Measurements from ENCODE around the gene CAPN5.

CAPN5 gene

DNA sequence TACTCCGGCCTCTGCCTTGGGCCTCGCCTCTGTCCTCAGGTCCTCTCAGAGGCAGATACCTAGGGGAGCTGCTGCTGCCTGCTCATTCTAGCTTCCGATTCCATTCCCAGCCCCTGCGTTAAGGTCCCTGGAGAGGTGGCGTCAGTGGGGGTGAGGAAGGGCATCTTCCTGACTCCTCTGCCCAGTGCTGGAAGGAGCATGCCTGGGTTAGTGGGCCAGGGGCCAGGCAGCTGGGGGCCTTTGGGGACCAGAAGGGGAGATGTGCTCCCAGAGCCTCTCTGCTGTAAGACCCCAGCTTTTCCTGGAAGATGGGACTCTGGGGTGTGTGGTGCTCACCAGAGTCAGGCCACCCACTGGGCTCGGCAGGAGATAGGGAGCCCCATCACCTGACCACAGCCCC lies 57.7 kb downstream of the CAPN5 start:
- H3K4me1 ChIP-seq (ENCODE audit: insufficient read depth, low read length, poor library complexity, severe bottlenecking), result peaks cover 20% of the 10 kb centered on the region
- H3K36me3 ChIP-seq (ENCODE audit: insufficient read depth, low read length), result no peaks in the 10 kb centered on the region; the same call in 1 of the 2 replicates
- H3K9ac ChIP-seq (ENCODE audit: low read depth, low read length, poor library complexity, severe bottlenecking), result no peak overlapping the region
- no peaks in the 10 kb centered on the region for H3K27me3 ChIP-seq (ENCODE audit: insufficient read depth, low read length, poor library complexity, severe bottlenecking)
- no peaks in the 10 kb centered on the region for H3K9me3 ChIP-seq (ENCODE audit: insufficient read depth, low read depth, low read length)
- H4K20me1 ChIP-seq (ENCODE audit: insufficient read depth, low read length, poor library complexity, severe bottlenecking), result no peaks in the 10 kb centered on the region
- H3F3A ChIP-seq (ENCODE audit: low read depth), result no peaks in the 10 kb centered on the region
- H3K4me2 ChIP-seq (ENCODE audit: low read depth, low read length, poor library complexity, severe bottlenecking), result no peak overlapping the region
- H2AFZ ChIP-seq (ENCODE audit: low read length), result no peak overlapping the region
- no peak overlapping the region for H3K4me3 ChIP-seq (ENCODE audit: low read length, poor library complexity, severe bottlenecking)
- no peaks in the 10 kb centered on the region for H3K9me2 ChIP-seq (replicated peaks; ENCODE audit: low read depth, low read length)
- no peak for TF ChIP-seq CTCF (conservative IDR thresholded peaks at IDR 0.05; ENCODE audit: low read length)
- no peaks in the 10 kb centered on the region for H3K79me2 ChIP-seq (ENCODE audit: insufficient read depth, low read length)

DNA sequence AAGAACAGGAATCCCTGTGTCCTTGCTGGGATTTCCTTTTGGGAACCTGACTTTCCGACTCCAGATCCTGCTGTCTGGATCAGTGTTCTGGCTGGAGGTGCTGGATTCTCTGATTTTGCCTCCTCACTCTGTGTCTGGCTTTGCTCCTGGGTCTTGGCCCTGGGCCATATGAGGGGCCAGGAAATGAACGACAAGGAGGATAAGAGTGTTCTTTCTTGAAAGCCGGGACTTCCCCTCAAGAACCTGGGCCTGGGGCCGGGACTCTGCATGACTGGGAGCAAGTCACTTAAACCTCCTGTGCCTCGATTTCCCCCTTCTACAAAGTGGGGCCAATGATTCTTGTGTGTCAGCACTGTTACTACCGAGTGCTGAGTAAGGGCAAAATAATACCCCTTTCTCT lies 58.4 kb downstream of the CAPN5 start:
- H3F3A ChIP-seq (ENCODE audit: low read depth), result no peaks in the 10 kb centered on the region
- peaks cover 19% of the 10 kb centered on the region for H3K4me1 ChIP-seq (ENCODE audit: insufficient read depth, low read length, poor library complexity, severe bottlenecking)
- no peaks in the 10 kb centered on the region for H4K20me1 ChIP-seq (ENCODE audit: insufficient read depth, low read length, poor library complexity, severe bottlenecking)
- TF ChIP-seq EZH2phosphoT487 (IDR thresholded peaks at IDR 0.05; ENCODE audit: borderline replicate concordance) (no peak), CTCF (conservative IDR thresholded peaks at IDR 0.05; ENCODE audit: low read length) (no peak)
- H2AFZ ChIP-seq (ENCODE audit: low read length), result no peak overlapping the region
- H3K36me3 ChIP-seq (ENCODE audit: insufficient read depth, low read length), result no peaks in the 10 kb centered on the region; the same call in 1 of the 2 replicates
- H3K9ac ChIP-seq (ENCODE audit: low read depth, low read length, poor library complexity, severe bottlenecking), result no peak overlapping the region
- no peak overlapping the region for H3K4me2 ChIP-seq (ENCODE audit: low read depth, low read length, poor library complexity, severe bottlenecking)
- no peaks in the 10 kb centered on the region for H3K79me2 ChIP-seq (ENCODE audit: insufficient read depth, low read length)
- H3K4me3 ChIP-seq (ENCODE audit: low read length, poor library complexity, severe bottlenecking), result no peak overlapping the region
- no peaks in the 10 kb centered on the region for H3K9me2 ChIP-seq (replicated peaks; ENCODE audit: low read depth, low read length)
- no peaks in the 10 kb centered on the region for H3K9me3 ChIP-seq (ENCODE audit: insufficient read depth, low read depth, low read length)
- no peaks in the 10 kb centered on the region for H3K27me3 ChIP-seq (ENCODE audit: insufficient read depth, low read length, poor library complexity, severe bottlenecking)

DNA sequence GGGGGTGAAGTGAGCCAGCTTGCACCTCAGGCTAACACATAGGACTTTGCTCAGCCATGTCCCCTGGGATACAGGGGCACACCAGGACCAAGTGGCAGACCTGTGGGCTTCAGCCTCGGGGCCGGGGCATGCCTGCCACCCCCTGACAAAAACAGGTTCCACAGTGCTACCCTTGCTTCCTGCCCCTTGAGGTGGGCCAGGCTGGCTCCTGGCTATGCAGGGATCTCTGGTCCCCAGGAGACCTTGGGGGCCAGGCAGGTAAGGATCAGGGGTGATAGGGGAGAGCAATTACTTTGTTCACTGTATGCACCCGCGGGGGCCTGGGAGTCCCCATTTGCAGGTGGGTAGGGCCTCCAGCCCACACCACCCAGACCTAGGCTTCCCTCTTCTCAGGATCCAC lies 58.9 kb downstream of the CAPN5 start:
- TF ChIP-seq CTCF (conservative IDR thresholded peaks at IDR 0.05; ENCODE audit: low read length) (no peak), EZH2phosphoT487 (IDR thresholded peaks at IDR 0.05; ENCODE audit: borderline replicate concordance) (no peak)
- no peaks in the 10 kb centered on the region for H3K9me3 ChIP-seq (ENCODE audit: insufficient read depth, low read depth, low read length)
- H3K9me2 ChIP-seq (replicated peaks; ENCODE audit: low read depth, low read length), result no peaks in the 10 kb centered on the region
- no peak overlapping the region for H3K9ac ChIP-seq (ENCODE audit: low read depth, low read length, poor library complexity, severe bottlenecking)
- no peaks in the 10 kb centered on the region for H3F3A ChIP-seq (ENCODE audit: low read depth)
- H3K4me2 ChIP-seq (ENCODE audit: low read depth, low read length, poor library complexity, severe bottlenecking), result no peak overlapping the region
- no peaks in the 10 kb centered on the region for H3K79me2 ChIP-seq (ENCODE audit: insufficient read depth, low read length)
- H3K4me3 ChIP-seq (ENCODE audit: low read length, poor library complexity, severe bottlenecking), result no peak overlapping the region
- H3K4me1 ChIP-seq (ENCODE audit: insufficient read depth, low read length, poor library complexity, severe bottlenecking), result peaks cover 14% of the 10 kb centered on the region
- no peak overlapping the region for H2AFZ ChIP-seq (ENCODE audit: low read length)
- no peaks in the 10 kb centered on the region for H3K27me3 ChIP-seq (ENCODE audit: insufficient read depth, low read length, poor library complexity, severe bottlenecking)
- H4K20me1 ChIP-seq (ENCODE audit: insufficient read depth, low read length, poor library complexity, severe bottlenecking), result no peaks in the 10 kb centered on the region
- H3K36me3 ChIP-seq (ENCODE audit: insufficient read depth, low read length), result no peaks in the 10 kb centered on the region; the same call in 1 of the 2 replicates
